Suprapubic skin (tissue), 4 donors: ENCODE data around the gene DGCR8. TPM values are rescaled to one million over a fixed set of nuclear protein-coding genes. Genes with fewer than 3 reads are reported as not detected.

ENCODE experiments used
- DNase-seq, 2 donors: peaks; one replicate each; pipeline ENCODE4 v3.0.0-alpha.2; 2019; ENCODE audit warnings: low spot score in 2 of 2
- H3K27ac ChIP-seq: fragments of 200-600 bp; sonication (generic); one replicate; pipeline ENCODE4 v1.5.1; 2019
- H3K27me3 ChIP-seq: fragments of 200-600 bp; sonication (generic); one replicate; pipeline ENCODE4 v1.5.1; 2019
- H3K36me3 ChIP-seq: fragments of 200-600 bp; sonication (generic); one replicate; pipeline ENCODE4 v1.5.1; 2019
- H3K4me1 ChIP-seq: fragments of 200-600 bp; sonication (generic); one replicate; pipeline ENCODE4 v1.5.1; 2019
- H3K4me3 ChIP-seq: fragments of 200-600 bp; sonication (generic); one replicate; pipeline ENCODE4 v1.5.1; 2019; ENCODE audit warnings: mild to moderate bottlenecking
- H3K9me3 ChIP-seq: fragments of 200-600 bp; sonication (generic); one replicate; pipeline ENCODE4 v1.5.1; 2019
- CTCF ChIP-seq, 2 donors: fragments of 200-600 bp in 1 of 2; fragments of 450-650 bp in 1 of 2; sonication (generic) in 1 of 2; IDR thresholded peaks; one replicate each; pipeline ENCODE4 v1.5.1; 2016 to 2019; ENCODE audit warnings: antibody characterized with exemption in 2 of 2, mild to moderate bottlenecking in 1 of 2, moderate library complexity in 1 of 2
- EP300 ChIP-seq: sonication (generic); formaldehyde crosslinking; IDR thresholded peaks from one replicate; pipeline ENCODE4 v1.6.1; 2017; ENCODE audit warnings: antibody characterized with exemption
- POLR2A ChIP-seq, 2 donors: fragments of 450-650 bp; IDR thresholded peaks; one replicate each; pipeline ENCODE4 v1.6.1; 2017; ENCODE audit warnings: antibody characterized with exemption in 2 of 2, mild to moderate bottlenecking in 2 of 2, moderate library complexity in 2 of 2
- POLR2AphosphoS5 ChIP-seq, 3 donors: sonication (generic); formaldehyde crosslinking; IDR thresholded peaks; one replicate each; pipeline ENCODE4 v1.6.1; 2017; ENCODE audit warnings: antibody characterized with exemption in 3 of 3
- WGBS: methylation state at CpG from one replicate; pipeline ENCODE4 v1.1.5; 2018; 5-methylcytosine and 5-hydroxymethylcytosine counted together
- total RNA-seq, 4 donors: library from RNA; depleted of rRNA; stranded (reverse); fragments of >200 nt; gene quantifications; one replicate each; pipeline ENCODE4 v1.1.0, GENCODE V29; 2016

The DGCR8 gene
- total RNA-seq, 4 donors from 2014 or later = 22.4 to 69.1 (median 38.0) TPM

GRCh38 chr22:20138868-20139267, 58.8 kb downstream of the DGCR8 start:
- Histone ChIP-seq H3K27me3 (no peaks in the 10 kb centered on the region), H3K27ac (no peak overlapping the region), H3K4me3 (no peak overlapping the region), H3K4me1 (peaks cover 41% of the 10 kb centered on the region), H3K36me3 (peaks cover 44% of the 10 kb centered on the region), H3K9me3 (no peaks in the 10 kb centered on the region)
- TF ChIP-seq EP300 (no peak), POLR2AphosphoS5 (IDR thresholded peaks at IDR 0.05) (no peak), POLR2A (IDR thresholded peaks at IDR 0.05) (no peak), CTCF (IDR thresholded peaks at IDR 0.05) (no peak)
- no peak for DNase-seq
- 83% methylated on average over 6 of the region's 16 CpGs for WGBS

GRCh38 chr22:20139391-20140106, 59.5 kb downstream of the DGCR8 start:
- Histone ChIP-seq H3K36me3 (peaks cover 51% of the 10 kb centered on the region), H3K27me3 (no peaks in the 10 kb centered on the region), H3K9me3 (no peaks in the 10 kb centered on the region), H3K4me1 (peaks cover 36% of the 10 kb centered on the region), H3K4me3 (no peak overlapping the region), H3K27ac (no peak overlapping the region)
- DNase-seq = no peak
- TF ChIP-seq POLR2A (IDR thresholded peaks at IDR 0.05) (no peak), POLR2AphosphoS5 (IDR thresholded peaks at IDR 0.05) (no peak), CTCF (IDR thresholded peaks at IDR 0.05) (no peak), EP300 (no peak)
- WGBS = 92% methylated on average over 19 of the region's 36 CpGs

- Histone ChIP-seq H3K4me1 (peaks cover 33% of the 10 kb centered on the region), H3K27me3 (no peaks in the 10 kb centered on the region), H3K36me3 (peaks cover 56% of the 10 kb centered on the region), H3K4me3 (no peak overlapping the region), H3K9me3 (no peaks in the 10 kb centered on the region), H3K27ac (no peak overlapping the region)
- TF ChIP-seq POLR2A (IDR thresholded peaks at IDR 0.05) = no peak
- TF ChIP-seq CTCF (IDR thresholded peaks at IDR 0.05) = no peak
- TF ChIP-seq EP300 = no peak
- no peak for TF ChIP-seq POLR2AphosphoS5 (IDR thresholded peaks at IDR 0.05)
- 97% methylated on average over 5 of the region's 11 CpGs for WGBS
- DNase-seq = no peak
Observed at GRCh38 chr22:20140107-20140445, 60.0 kb downstream of the DGCR8 start.

DNA sequence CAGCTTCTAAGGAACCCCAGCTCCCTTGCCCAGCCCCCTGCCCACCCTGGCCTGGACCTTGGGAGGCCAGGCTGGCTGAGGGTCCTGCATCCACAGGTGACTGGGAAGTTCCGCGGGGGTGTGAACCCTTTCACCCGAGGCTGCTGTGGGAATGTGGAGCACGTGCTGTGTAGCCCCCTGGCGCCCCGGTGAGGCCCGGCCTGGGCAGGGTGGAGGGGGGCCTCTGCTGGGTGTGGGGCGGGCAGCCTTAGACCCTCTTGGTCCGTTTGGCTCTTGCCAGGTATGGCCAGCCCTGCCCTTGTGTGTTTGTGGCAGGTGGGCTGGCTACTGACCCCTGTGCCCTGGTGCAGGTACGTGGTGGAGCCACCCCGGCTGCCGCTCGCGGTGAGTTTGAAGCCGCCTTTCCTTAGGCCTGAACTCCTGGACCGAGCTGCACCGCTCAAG, 60.5 kb downstream of the DGCR8 start:
- no peak for DNase-seq
- 93% methylated on average over 3 of the region's 17 CpGs for WGBS
- peaks cover 61% of the 10 kb centered on the region for H3K36me3 ChIP-seq
- no peak overlapping the region for H3K4me3 ChIP-seq
- peaks cover 29% of the 10 kb centered on the region for H3K4me1 ChIP-seq
- TF ChIP-seq POLR2AphosphoS5 (IDR thresholded peaks at IDR 0.05) (no peak), CTCF (IDR thresholded peaks at IDR 0.05) (no peak), POLR2A (IDR thresholded peaks at IDR 0.05) (no peak), EP300 (no peak)
- H3K27me3 ChIP-seq = no peaks in the 10 kb centered on the region
- H3K9me3 ChIP-seq = no peaks in the 10 kb centered on the region
- H3K27ac ChIP-seq = no peak overlapping the region

GRCh38 chr22:20141186-20142077, 61.4 kb downstream of the DGCR8 start:
- Histone ChIP-seq H3K4me3 (no peak overlapping the region), H3K36me3 (peaks cover 67% of the 10 kb centered on the region), H3K4me1 (peaks cover 20% of the 10 kb centered on the region), H3K27ac (no peak overlapping the region), H3K9me3 (no peaks in the 10 kb centered on the region), H3K27me3 (no peaks in the 10 kb centered on the region)
- TF ChIP-seq CTCF (IDR thresholded peaks at IDR 0.05) = no peak
- TF ChIP-seq POLR2A (IDR thresholded peaks at IDR 0.05) = no peak
- TF ChIP-seq EP300 = no peak
- TF ChIP-seq POLR2AphosphoS5 (IDR thresholded peaks at IDR 0.05) = no peak
- WGBS = 86% methylated on average over 9 of the region's 22 CpGs
- DNase-seq = no peak
